ENCODE measurements around the gene LIPC.

LIPC gene

DNA sequence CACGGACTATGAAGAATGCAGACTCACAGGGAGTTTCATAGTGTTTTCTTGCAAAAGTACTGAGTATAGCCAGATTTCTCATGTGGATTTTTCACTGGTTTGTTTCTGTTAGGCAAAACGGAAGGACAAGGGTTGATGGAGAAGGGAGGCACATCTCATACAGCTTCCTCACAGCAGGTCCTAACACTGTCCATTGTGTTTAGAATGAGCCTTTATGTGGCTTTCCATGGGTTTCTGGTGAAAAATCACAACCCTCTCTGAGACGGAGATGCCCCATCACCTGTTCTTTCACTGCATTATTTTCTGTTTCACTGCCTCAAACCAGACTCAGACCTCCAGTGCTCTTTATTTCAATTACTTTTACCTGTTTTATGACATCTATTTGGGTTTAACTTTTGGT, 25.0 kb upstream of the LIPC start:
- no peak for DNase-seq (ENCODE audit: low read depth)

DNA sequence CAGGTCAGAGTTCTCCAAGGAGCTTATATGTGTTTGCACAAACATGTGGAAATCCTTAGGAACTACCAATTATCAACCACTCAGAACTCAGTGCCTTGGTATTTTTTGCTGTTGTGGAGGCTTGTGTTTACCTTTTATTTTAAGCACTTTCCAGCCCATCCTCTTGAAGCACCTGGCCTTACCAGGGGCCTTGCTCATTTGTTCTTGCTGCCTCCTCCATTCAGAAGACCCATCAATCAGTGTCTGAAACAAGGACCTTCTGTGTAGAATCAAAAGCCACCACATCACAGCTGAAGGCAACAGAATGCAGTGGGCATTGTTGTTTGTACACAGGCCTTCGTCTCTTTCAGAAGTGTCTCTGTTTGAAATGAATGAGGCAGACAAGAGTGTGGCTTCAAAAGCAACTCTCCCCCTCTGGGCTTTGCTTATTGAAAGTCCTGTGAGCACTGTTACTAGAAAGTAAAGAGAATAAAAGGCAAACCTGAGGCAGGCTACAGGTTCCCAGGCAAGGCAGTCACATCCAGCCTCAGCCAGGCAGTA, 24.5 kb upstream of the LIPC start:
- no peak for DNase-seq (ENCODE audit: low read depth)

- DNase-seq (ENCODE audit: low read depth), result no peak
These were observed 24.0 kb upstream of the LIPC start for GRCh38 chr15:58407778-58408177.

GRCh38 chr15:58409861-58410260, 21.9 kb upstream of the LIPC start:
- DNase-seq (ENCODE audit: low read depth), result no peak

- no peak for DNase-seq (ENCODE audit: low read depth)
These were observed 21.4 kb upstream of the LIPC start for GRCh38 chr15:58410353-58410752.

- DNase-seq (ENCODE audit: low read depth), result no peak
These were observed 18.5 kb upstream of the LIPC start for GRCh38 chr15:58413253-58413652.

GRCh38 chr15:58415636-58416035, 16.2 kb upstream of the LIPC start:
- no peak for DNase-seq (ENCODE audit: low read depth)

DNA sequence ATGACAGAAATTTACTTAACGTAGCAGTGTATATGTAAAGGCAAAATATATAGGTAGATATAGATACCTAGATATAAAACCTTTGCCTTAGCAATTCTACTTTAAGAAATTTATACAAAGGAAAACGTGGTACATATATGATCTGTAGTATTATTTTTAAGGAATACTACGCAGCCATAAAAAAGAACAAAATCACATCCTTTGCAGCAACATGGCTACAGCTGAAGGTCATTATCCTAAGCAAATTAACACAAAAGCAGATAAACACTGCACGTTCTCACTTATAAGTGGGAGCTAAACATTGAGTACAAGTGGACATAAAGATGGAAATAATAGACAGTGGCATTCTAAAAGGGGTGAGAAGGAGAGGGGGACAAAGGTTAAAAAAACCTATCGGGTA, 14.8 kb upstream of the LIPC start:
- no peak for DNase-seq (ENCODE audit: low read depth)

DNA sequence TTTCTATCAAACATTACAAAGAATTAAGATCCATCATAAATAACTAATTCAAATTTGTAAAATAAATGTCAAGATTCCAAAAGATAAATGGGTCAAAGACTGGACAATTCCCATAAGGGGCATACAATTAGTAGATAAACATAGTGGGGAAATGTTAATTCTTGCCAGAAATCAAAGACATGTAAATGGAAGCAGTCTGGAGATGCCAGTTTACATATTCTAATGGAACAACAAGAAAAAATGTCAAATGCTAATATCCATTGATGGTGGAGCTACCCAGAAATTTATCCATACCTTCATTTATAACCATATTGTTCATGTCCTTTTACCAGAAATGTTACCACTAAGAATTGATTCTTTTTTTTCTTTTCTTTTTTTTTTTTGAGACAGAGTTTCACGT, 13.7 kb upstream of the LIPC start:
- DNase-seq (ENCODE audit: low read depth), result no peak

DNA sequence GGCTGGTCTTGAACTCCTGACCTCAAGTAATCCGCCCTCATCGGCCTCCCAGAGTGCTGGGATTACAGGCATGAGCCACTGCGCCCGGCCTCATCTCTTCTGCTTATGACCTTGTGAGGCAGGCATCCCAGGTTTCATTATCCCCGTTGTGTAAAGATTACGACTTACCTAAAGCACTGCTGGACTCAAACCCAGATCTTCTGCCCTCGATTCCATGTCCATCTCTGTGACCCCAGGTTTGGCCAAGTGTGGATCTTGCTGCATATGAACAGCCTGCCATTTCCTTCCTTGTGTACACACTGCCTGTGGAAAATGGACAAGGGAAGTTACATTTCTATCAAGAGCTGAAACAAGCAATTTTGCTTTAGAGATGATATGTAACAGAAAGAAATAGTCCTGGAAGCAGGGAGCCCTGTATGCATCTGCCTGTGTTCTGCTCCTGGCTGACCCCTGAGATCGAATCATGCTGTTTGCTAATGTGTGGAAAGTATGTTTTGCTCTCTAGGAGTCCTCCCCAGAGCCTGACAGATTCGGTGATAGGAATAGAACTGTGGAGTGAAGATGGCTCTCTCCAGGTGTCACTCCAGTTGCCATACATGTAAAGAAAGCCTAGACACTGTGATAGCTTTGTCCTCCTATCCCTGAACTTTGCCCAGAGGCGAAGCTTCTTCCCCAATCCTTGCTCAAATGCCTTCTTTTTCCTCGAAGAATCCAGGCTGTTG, 11.8 kb upstream of the LIPC start:
- no peak for DNase-seq (ENCODE audit: low read depth)

DNA sequence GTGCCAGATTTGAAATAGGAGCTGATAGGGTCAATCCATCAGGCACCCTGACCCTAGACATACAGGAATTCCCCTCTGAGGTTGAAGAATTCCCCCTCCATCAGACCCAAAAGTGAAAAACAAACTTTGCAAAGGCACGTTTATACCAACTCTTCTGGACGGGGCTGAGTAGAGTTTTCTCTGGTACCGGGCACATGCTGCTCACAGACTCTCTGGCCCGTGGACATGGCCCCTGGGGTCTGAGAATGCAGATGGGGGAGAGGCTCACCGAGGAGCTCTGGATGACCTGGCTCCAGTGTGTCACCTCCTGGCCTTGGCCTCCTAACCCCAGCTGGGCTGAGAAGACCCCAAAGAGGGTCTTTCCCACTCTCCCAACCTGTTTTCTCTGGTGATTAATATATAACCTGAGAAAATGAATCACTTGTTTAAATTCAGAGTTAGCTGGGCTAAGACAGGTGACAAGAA, 11.2 kb upstream of the LIPC start:
- no peak for DNase-seq (ENCODE audit: low read depth)

GRCh38 chr15:58423205-58423604, 8.6 kb upstream of the LIPC start:
- no peak for DNase-seq (ENCODE audit: low read depth)

DNA sequence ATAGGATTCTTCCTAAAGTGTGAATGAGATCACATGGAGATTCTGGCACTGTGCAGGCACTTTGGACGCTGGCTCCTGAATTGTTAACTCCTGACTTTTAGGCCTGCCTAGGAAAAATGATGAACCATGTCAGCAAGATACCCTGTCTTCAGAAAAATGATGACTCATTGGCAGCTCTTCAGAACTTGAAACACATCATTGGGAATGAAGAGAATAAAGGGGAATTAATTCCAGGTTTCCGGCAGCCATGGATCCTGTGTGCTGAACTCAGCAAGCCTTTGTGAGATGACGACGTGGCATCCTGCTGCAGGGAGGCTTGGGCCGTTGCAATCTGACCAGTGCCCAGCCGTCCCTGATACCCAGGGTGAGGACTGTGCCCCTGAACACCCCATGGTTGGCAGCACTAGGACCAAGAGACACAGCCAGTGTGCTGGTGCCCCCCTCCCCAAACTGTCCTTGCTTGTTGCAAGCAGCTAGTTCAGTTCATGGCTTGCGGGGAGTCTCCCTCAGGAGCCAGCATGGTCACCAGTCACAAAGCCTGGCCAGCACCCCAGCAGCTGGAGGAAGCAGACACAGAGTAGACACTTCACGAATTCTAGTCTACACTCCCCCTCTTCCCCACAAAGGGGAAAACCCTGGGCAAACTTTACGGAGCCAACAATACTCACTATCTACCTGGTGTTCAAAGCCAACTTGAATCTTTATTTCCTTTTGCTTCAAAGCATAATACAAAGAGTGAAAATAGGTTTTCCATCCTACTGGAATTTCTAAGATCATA, 7.8 kb upstream of the LIPC start:
- DNase-seq (ENCODE audit: low read depth), result no peak

GRCh38 chr15:58424722-58425121, 7.1 kb upstream of the LIPC start:
- no peak for DNase-seq (ENCODE audit: low read depth)

DNA sequence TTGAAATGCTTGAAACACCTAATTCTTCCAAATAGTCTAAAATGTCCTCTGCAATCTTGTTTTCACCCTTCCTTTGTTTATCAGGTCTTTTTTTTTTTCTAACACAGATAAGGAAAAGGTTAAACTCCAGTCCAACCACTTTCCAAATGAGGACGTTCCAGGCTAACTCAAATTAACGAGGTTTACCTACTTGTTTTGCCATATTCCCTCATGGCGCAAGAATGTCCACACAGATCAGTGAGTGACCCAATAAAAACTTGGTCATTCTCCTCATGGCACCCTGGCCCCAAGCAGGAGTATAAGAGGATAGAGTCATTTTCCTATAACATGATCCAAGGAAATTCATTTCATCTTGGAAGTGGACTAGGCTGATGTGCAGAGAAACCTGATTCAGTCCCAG, 6.6 kb upstream of the LIPC start:
- no peak for DNase-seq (ENCODE audit: low read depth)

GRCh38 chr15:58425834-58426233, 6.0 kb upstream of the LIPC start:
- DNase-seq (ENCODE audit: low read depth), result no peak

DNA sequence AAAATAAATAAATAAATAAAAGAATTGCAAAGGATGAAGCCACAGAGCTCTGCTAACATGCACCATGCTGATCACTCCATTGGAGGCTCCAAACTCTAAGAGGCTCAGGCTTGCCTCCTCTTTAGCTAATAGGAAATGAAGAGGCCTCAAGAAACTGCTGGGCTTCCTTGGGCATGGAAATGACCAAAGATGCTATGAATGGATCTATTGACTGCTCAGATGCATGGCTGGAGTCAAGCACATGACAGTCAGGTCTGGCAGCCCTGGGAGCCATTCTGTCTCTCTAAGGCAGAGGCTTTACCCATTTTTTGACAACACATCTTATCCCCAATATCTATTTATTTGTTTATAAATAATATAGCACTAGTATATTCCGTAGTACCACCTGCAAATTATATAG, 5.3 kb upstream of the LIPC start:
- no peak for DNase-seq (ENCODE audit: low read depth)

DNA sequence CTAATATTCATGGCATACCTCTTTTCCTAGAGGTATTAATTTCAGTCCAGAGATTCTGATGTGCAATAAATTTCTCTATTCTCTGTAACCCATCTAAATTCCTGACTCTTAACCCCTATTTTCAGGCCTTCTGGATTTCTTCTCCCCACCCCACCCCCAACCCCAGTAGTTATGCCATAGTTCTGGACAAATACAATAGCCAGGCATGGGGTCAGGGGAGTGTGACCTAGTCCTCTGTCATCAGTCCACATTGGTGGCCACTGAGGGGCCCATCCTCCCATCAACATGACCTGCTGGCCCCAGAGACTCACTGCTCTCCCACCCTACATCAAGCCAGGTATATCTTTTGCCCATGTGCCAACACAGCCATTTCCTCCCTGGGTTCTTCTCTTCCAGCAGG, 3.8 kb upstream of the LIPC start:
- DNase-seq (ENCODE audit: low read depth), result no peak

GRCh38 chr15:58430224-58430787, 1.5 kb upstream of the LIPC start:
- DNase-seq (ENCODE audit: low read depth), result no peak

- DNase-seq (ENCODE audit: low read depth), result peak; percentile 70
These were observed 610 bp downstream of the LIPC start for GRCh38 chr15:58432401-58432800.

DNA sequence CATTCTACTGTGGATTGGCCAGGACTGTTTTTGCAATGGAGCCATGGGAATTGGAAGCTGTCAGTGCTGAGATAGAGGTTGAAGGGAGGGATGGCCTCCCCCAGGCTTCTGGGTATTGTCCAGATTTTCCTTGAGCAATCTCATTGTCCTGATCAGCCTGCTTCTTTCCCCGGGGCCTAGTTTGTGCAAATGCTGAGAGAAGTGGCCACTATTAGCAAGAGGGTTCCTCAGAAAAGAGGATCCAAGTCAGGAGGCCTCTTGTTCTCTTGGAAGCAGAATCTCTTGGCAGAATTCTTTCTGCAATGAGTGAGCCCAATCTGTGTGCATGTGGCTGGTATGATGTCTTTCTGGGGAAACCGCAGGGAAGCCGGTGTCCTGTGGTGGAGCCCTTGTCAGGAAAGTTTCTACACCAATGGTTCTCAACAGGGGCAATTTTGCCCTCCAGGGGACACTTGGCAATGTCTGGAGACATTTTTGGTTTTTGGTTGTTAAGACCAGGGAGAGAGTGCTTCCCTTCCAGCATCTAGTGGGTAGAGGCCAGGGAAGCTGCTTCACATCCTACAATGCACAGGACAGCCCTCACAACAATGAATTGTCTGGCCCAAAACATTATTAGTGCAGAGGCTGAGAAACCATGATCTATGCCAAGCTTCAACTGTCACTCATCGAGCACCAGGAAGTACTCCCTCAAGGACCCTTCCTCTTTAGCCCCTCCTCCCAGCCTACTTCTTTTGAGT, 2.0 kb downstream of the LIPC start:
- DNase-seq (ENCODE audit: low read depth), result no peak

DNA sequence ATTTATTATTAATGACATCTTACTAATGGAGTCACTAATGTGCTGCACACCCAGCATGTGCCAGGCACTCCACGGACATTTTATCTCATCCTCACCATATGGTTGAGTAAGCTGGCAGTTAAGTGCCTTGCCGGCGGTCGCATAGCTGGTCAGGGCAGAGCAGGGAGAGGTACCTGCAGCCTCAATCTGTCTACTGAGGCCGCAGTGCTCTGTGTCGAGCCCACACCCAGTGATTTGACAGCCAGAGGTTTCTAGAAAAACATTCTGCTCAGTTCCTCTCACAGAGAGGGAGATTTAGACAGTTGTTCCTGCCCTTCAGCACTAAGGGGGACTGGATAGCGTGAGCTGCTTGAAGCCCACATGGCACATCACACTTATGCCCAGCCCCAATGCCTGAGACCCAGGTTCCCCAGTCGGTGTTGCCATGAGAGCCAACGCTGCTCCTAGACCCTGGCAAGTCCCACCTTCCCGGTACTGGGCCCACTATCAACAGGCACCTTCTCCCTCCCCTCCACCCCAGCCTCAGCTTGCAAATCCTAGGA, 2.6 kb downstream of the LIPC start:
- no peak for DNase-seq (ENCODE audit: low read depth)

Data from iris pigment epithelial cell (primary cell).